ENCODE measurements around the gene CTNNBL1. TPM values are rescaled to one million over a fixed set of nuclear protein-coding genes. Genes with fewer than 3 reads are reported as not detected.

Gene CTNNBL1
- total and polyA plus RNA-seq, 2 experiments from 2014 or later = 27.6 to 55.0 TPM

- no peaks in the 10 kb centered on the region for H3K27me3 ChIP-seq
- no peak overlapping the region for H2AFZ ChIP-seq
- no peaks in the 10 kb centered on the region for H3K79me2 ChIP-seq
- no peak overlapping the region for H3K27ac ChIP-seq
- H3K9me2 ChIP-seq (replicated peaks; ENCODE audit: insufficient read depth) = no peaks in the 10 kb centered on the region
- no peak overlapping the region for H3K4me3 ChIP-seq
- H3K4me1 ChIP-seq (ENCODE audit: insufficient read depth) = peaks cover 4% of the 10 kb centered on the region
- DNase-seq (ENCODE audit: low spot score) = no peak
- H3K9me3 ChIP-seq (ENCODE audit: low read depth) = no peaks in the 10 kb centered on the region
- no peaks in the 10 kb centered on the region for H4K20me1 ChIP-seq (ENCODE audit: insufficient read depth, poor library complexity, severe bottlenecking)
- WGBS (ENCODE audit: low lambda C conversion rate, missing lambda C conversion rate) = 67% methylated on average over 9 of the region's 12 CpGs
- H3K4me2 ChIP-seq = no peak overlapping the region
- H3K36me3 ChIP-seq (replicated peaks; ENCODE audit: insufficient read depth, low read depth) = no peaks in the 10 kb centered on the region
- TF ChIP-seq EZH2phosphoT487 (IDR thresholded peaks at IDR 0.05; ENCODE audit: low read depth, severe bottlenecking, unreplicated experiment) (no peak), CTCF (IDR thresholded peaks at IDR 0.05; ENCODE audit: poor library complexity) (no peak)
Observed at GRCh38 chr20:37878835-37879599, 185.2 kb downstream of the CTNNBL1 start.

- DNase-seq (ENCODE audit: low spot score) = no peak
- 100% methylated on average over 1 of the region's 1 CpG for WGBS (ENCODE audit: low lambda C conversion rate, missing lambda C conversion rate)
- no peaks in the 10 kb centered on the region for H3K9me2 ChIP-seq (replicated peaks; ENCODE audit: insufficient read depth)
Observed at GRCh38 chr20:37879843-37880242, 186.0 kb downstream of the CTNNBL1 start.

GRCh38 chr20:37880726-37881591, 187.1 kb downstream of the CTNNBL1 start:
- Histone ChIP-seq H3K27me3 (no peaks in the 10 kb centered on the region), H4K20me1 (ENCODE audit: insufficient read depth, poor library complexity, severe bottlenecking) (no peaks in the 10 kb centered on the region), H3K79me2 (no peaks in the 10 kb centered on the region), H3K9me2 (replicated peaks; ENCODE audit: insufficient read depth) (no peaks in the 10 kb centered on the region), H2AFZ (no peak overlapping the region), H3K9me3 (ENCODE audit: low read depth) (no peaks in the 10 kb centered on the region), H3K36me3 (replicated peaks; ENCODE audit: insufficient read depth, low read depth) (no peaks in the 10 kb centered on the region), H3K4me1 (ENCODE audit: insufficient read depth) (peaks cover 4% of the 10 kb centered on the region), H3K27ac (no peak overlapping the region), H3K4me3 (no peak overlapping the region), H3K4me2 (no peak overlapping the region)
- TF ChIP-seq EZH2phosphoT487 (IDR thresholded peaks at IDR 0.05; ENCODE audit: low read depth, severe bottlenecking, unreplicated experiment) = no peak
- no peak for TF ChIP-seq EZH2 (IDR thresholded peaks at IDR 0.05; ENCODE audit: borderline replicate concordance)
- TF ChIP-seq CTCF (IDR thresholded peaks at IDR 0.05; ENCODE audit: poor library complexity) = no peak
- DNase-seq (ENCODE audit: low spot score) = peak; percentile 40
- 62% methylated on average over 18 of the region's 18 CpGs for WGBS (ENCODE audit: low lambda C conversion rate, missing lambda C conversion rate)

More at GRCh38 chr20:37879843-37880242, 186.0 kb downstream of the CTNNBL1 start:
- no peaks in the 10 kb centered on the region for H3K9me3 ChIP-seq (ENCODE audit: low read depth)
- H2AFZ ChIP-seq = no peak overlapping the region
- H3K79me2 ChIP-seq = no peaks in the 10 kb centered on the region
- H3K27ac ChIP-seq = no peak overlapping the region
- no peaks in the 10 kb centered on the region for H4K20me1 ChIP-seq (ENCODE audit: insufficient read depth, poor library complexity, severe bottlenecking)
- H3K4me1 ChIP-seq (ENCODE audit: insufficient read depth) = peaks cover 4% of the 10 kb centered on the region
- H3K4me3 ChIP-seq = no peak overlapping the region
- no peaks in the 10 kb centered on the region for H3K36me3 ChIP-seq (replicated peaks; ENCODE audit: insufficient read depth, low read depth)
- no peaks in the 10 kb centered on the region for H3K27me3 ChIP-seq
- no peak for TF ChIP-seq EZH2 (IDR thresholded peaks at IDR 0.05; ENCODE audit: borderline replicate concordance)
- TF ChIP-seq CTCF (IDR thresholded peaks at IDR 0.05; ENCODE audit: poor library complexity) = no peak
- TF ChIP-seq EZH2phosphoT487 (IDR thresholded peaks at IDR 0.05; ENCODE audit: low read depth, severe bottlenecking, unreplicated experiment) = no peak
- no peak overlapping the region for H3K4me2 ChIP-seq

Data from hepatocyte (in vitro differentiated cells).